HG03520 (cell line): ENCODE results near the gene DRP2.
"Not testable (repeated sequence)": the region's sequence is repeated elsewhere in the genome, so short reads cannot be mapped to it uniquely, and the experiment has no call there.

ENCODE experiments used
- ATAC-seq: cut with Tn5 transposase; IDR thresholded peaks from one replicate; pipeline ENCODE4 v1.9.1; 2021; ENCODE audit warnings: mild to moderate bottlenecking, moderate library complexity; ENCODE audit not compliant: unreplicated experiment

DRP2 gene, protein sequence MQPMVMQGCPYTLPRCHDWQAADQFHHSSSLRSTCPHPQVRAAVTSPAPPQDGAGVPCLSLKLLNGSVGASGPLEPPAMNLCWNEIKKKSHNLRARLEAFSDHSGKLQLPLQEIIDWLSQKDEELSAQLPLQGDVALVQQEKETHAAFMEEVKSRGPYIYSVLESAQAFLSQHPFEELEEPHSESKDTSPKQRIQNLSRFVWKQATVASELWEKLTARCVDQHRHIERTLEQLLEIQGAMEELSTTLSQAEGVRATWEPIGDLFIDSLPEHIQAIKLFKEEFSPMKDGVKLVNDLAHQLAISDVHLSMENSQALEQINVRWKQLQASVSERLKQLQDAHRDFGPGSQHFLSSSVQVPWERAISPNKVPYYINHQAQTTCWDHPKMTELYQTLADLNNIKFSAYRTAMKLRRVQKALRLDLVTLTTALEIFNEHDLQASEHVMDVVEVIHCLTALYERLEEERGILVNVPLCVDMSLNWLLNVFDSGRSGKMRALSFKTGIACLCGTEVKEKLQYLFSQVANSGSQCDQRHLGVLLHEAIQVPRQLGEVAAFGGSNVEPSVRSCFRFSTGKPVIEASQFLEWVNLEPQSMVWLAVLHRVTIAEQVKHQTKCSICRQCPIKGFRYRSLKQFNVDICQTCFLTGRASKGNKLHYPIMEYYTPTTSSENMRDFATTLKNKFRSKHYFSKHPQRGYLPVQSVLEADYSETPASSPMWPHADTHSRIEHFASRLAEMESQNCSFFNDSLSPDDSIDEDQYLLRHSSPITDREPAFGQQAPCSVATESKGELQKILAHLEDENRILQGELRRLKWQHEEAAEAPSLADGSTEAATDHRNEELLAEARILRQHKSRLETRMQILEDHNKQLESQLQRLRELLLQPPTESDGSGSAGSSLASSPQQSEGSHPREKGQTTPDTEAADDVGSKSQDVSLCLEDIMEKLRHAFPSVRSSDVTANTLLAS

DNA sequence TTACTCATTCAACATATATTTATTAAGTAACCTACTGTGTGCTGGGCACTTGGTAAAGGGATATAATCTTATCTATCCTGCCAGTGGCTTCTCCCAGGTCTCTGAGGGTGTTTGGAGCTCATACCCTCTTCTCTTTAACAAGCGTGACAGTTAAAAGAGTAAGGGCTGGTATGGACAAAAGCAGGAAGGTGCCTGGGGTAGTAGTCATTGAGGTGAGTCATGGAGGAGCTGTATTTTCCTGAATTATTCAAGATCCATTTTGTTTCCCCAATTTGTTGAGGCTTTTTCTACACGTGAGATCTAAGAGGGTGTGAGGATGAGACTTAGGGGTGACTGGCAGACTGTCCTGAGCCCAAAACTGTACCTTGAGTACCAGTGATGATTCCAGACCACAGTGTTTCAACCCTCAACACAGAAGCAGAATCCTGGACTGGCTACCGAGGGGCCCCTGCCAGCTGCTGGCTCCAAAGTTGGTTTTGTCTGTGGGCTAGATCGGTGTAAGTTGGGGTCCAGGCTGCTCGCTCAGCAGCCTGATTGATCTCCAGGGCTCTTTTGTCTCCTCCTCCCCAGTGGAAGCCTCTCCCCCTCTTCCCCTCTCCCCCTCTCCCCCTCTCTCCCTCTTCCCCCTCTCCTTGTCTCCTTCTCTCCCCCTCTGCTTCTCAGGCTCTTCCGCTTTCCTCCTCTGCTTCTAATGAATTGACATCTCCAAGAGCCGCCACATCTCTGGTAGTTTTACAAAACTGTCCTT is at the start of gene DRP2:
DRP2 (plus strand) TSS at position 671 of the 748 bp plus-strand sequence. CDS start 11,862 bp downstream, outside the sequence.
- no peak for ATAC-seq

DNA sequence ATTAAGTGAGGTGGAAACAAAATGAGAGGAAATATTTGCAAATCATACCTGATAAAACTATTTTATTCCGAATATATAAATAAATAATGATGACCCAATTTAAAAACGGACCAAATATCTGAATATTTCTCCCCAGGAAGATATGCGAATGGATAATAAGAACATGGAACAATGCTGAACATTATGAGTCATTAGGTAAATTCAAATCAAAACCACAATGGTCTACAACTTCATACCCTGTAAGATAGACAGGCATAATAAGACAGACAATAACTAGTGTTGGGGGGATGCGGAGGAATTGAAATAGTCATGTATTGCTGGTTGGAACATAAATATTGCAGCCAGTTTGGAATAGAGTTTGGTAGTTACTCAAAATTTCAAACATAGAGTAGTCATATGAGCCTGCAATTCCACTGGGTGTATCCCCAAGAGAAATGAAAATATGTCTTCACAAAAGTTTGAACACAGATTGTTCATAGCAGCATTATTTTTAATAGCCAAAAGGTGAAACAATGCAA is 47.6 kb upstream of the DRP2 start:
- no peak for ATAC-seq

DNA sequence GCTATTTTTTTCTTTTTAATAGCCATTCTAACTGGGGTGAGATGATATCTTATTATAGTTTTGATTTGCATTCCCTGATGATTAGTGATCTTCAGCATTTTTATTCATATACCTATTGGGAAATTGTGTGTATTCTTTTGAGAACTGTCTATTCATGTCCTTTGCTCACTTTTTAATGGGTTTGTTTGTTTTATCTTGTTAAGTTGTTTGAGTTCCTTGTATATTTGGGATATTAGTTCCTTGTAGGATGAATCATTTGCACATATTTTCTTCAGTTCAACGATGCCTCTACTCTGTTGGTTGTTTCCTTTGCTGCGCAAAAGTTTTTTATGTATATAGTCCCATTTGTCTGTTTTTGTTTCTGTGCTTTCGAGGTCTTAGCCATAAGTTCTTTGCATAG is 43.1 kb upstream of the DRP2 start:
- no peak for ATAC-seq

DNA sequence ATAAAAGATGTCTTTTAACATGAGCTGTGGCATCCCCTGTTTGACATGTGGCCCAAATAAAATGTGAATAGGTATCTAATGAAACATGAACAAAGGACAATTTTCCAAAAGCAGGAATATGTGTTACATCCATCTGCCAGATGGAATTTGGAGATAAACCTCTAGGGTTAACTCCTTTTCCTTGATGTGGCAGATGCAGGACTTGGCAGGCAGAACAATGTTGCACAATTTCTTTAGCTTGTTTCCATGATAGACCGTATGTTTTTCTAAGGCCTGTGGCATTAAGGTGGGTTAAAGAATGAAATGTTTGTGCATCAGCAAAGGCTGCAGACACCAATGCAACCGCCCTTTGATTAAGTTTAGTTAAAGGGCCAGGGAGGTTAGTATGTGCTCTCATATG is 34.7 kb upstream of the DRP2 start:
- not testable (repeated sequence) for ATAC-seq

DNA sequence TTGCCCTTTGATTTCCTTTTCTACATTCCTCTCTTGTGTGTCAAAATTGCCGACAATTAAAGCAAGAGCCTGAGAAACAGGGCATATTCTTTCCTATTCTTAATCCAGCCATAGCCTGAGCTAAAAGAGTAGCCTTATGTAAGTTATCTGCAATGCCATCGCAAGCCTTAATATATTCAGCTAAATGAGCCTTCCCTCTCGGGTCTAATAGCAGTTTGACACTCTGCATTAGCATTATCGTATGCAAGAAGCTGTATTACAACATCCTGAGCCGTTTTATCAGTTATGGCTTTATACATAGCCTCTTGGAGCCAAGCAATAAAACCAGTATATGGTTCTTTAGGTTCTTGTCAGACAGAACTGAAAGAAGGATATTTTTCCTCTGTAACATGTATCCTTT is 31.6 kb upstream of the DRP2 start:
- not testable (repeated sequence) for ATAC-seq

DNA sequence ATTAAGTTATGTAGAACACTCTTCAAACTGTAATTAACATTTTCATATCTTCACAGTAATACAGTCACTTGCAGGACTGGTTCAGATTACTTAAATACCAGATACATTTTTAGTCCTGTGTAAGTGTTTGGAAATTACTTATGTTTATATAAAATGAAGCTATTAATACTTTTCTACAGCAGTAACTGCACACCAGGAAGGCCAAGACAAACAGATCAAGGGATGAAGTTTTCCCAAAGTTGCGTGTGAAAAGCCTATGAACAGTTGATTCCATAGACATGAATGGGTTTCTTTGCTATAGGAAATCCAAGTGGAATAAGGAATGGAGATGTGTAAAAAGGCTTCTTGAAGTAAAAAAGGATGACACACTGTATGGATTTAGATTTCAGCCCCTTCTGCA is 28.9 kb upstream of the DRP2 start:
- no peak for ATAC-seq

DNA sequence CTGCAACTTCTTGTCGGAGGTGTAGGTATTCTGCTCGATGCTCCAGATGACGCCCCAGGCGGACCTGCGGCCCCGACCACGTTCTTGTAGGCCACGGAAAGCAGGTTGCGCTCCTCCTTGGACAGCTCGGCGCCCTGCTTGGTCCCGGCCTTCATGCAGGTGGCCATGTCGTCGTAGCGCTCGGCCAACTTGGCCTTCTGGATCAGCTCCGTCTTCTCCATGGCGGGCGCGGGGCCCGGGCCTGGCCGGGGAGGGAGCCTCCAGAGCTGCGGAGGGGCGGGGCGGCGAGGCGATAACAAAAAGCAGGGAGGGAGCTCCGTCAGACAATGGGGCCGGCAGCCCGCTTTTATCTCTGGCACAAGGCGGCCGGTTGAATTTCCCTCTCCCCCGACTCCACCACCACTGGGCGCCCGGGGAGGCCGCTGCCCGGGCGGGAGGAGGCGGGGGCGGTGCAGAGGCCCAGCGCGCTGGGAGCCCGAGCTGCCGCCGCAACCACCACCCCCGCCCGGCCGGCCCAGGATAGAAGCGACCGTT is 28.3 kb upstream of the DRP2 start:
- ATAC-seq = no peak

DNA sequence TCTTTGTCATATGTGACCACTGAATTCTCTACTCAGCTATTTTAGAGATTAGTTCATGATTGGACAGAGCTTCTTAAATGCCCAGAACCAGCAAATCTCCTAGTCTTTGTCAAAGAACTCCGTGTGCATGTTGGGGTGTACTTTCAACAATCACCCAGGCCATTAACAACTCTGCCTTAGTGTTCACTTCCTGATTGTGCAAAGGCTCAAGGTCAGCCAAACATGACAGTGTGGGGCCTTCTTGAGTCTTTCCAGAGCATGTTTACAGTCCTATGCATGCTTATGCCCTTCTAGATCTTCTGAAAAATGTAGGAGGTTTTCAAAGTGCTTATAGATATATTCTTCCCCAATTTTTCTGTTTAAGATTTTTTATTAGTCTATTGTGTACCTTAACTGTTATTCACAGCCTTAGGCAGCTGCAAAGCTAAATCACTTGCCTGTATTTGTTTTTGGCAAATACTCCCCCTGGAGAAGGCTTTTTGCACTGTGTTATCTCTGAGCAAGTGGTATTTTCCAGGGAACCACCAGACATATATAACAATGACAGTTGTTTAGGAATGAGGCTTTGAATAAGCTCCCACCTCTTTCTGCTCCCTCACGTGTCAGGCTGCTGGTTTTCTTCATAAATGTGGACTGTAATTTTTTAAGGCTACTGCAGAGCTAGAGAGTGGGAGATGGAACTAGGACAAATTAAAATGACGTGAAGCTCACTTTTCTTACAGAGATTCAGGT is 24.0 kb upstream of the DRP2 start:
- ATAC-seq = no peak

DNA sequence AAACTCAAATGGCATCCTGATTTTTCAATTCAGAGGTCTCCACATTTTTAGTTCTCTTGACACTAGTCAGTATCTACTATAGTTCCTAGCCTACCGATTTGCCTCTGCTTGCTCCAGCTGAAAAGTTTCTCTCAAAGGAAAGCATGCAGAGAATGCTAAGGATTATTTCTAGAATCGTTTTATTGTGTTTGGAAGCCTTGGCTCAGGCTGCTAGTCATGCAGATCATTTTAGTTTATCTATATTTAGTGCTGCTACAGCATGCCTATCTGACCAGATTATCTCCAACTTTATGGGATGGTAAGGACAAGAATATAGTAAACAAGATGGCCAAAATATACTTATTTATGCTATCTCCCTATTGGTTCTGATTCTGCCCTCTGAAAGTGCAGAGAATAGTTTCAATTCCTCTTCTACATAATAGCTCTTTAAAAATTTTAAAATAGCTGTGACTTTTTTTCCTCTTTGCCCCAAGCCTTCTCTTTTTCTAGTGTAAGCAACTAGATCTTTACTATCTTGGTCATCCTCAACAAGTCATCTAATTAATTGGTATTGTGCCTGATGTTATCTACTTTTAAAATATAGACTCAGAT is 15.7 kb upstream of the DRP2 start:
- no peak for ATAC-seq

DNA sequence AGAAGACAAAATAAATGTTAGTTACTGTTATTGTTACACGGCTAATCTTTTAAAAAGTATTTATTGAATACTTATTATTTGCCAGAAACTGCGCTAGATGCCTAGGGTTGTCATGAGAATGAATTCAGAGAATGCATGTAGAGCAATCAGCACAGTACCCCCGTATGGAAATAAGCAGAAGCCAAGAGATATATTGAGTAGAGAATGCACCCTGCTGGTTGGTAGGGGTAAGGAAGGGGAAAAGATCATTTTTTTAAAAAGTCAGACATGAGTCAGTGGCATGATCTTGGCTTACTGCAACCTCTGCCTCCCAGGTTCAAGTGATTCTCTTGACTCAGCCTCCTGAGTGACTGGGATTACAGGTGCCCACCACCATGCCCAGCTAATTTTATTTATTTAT is 13.1 kb upstream of the DRP2 start:
- peak; percentile 81 for ATAC-seq

DNA sequence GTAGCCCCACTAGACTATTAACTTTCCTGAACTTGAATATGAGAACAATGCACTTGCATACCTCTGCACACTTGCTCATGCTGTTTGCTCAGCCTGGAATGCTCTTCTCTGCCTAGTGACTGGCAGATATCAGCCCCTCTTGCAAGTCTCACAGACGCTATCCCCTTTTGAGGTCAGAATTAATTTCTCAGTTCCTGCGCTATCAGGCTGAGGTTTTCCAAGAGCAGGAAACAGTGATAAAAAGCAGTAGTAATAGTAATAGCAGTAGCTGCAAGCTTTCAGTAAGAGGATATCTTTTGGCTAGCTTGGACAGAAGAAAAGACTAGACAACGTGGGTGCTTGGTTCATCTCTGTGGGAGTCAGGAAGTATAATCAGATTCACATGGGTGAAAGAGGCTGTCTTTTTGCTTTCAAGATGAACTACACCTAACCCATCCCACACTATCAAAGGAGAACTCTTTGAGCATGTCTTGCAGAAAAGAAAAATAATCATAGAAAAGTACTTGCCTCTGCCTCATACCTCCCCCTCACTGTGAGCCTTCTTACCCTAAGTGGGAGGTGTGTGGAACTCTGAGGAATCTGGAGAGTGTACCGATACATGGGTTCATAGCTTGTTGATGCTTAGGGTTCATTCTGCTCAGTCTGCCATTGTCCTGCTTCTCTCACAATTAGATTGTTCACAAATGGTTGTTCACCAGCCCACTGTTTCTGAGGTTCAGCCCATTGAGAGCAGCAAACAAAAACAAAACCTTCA is 11.3 kb upstream of the DRP2 start:
- peak; percentile 57 for ATAC-seq

DNA sequence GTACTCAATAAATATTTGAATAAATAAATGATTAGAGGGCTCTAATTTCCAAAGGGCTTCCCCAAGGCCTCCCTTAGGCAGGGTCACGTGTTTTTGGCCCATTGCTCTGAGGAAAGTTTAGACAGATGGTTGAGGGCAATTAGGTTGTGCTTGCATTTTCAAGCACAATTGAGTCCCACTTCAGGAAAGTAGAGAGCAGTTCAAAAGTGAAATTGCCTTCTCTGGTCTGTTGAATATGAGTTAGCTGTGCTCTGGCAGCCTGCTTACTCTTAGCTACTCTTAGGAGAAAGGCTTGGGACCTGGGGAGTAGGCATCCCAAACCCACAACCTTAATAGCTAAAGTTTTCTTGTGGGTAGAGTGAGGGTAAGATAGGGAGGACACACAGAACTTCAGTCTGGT is 9.0 kb upstream of the DRP2 start:
- no peak for ATAC-seq

DNA sequence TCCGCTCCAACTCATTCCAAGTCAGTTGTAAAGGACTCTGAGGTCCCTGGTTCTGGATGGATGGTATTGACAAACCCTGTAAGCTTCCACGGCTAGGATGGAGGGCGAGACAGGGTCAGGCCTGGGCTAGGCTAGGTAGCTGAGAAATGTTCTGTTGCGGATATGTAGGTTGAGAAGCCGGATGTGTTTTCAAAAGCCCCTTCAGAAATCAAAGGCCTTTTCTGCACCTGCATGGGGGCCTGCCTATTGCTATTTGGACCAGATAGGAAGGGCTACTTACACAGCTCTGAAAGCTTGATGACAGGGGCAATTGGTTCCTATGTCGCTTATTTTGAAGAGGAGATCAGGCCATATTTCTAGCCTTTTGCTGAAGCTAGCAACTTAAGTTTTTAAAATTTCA is 1.9 kb upstream of the DRP2 start:
- no peak for ATAC-seq

DNA sequence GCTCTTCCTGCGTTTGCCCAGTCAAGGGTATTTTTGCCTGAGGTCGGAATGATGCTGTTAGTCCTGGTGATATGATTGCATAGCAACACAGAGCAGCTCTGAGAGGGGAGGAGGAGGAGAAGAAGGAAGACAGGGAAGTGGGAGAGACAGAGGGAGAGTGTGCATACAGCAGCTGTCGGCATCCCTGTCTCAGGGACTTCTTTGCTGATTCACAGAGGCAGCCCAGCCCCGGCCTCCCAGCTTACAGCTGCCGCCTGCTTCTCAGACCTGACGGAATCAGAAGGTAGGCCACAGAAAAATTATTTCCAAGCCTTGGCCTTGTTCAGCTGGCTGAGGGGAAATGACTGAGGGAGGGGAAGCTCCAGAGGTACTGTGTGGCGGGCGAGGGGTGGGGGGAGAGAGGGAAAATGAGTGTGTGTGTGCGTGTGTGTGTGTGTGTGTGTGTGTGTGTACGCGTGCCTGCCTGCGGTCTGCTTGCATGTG is 319 bp downstream of the DRP2 start:
- no peak for ATAC-seq

DNA sequence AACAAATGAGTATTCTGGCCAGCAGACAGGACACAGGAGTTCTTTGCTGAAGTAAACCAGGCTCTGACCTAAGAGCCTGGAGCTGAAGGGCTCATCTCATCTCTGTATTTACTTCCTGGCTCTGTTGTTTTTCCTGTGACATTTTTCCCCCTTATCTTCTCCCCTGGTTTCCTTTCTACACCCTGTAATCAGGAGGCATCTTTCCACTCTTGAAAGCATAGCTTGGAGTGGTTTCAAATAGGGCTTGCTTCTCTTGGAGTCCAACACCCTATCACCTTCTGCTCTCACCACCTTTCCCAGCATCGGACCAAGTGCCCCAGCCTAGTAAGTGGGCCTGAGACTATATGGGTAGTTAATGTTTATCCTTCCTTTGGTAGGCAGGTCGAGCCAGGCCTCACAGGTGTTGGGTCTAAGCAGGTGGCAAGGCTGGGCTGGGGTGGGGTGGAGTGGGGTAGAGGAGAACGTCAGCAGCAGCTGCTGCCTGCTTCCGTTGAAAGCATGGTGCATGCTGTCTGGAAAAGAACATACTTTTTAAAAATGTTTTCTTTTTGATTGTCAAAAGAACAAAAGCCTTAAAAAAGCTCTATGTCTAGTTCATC is 1.2 kb downstream of the DRP2 start:
- no peak for ATAC-seq

DNA sequence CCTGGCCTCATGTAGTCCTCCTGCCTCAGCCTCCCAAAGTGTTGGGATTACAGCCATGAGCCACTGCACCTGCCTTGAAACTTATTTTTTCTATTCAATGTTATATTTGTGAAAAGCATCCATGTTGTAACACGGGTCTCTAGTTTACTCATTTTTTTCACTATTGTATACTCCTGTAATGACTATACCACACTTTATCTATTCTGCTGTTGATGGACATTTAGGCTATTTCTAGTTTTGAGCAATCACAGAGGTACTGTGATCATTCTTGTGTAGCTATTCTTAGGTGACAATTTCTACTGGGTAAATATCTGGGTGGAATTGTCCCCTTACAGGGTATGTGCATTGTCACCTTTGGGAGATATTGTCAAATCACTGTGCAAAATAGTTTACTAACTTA is 3.6 kb downstream of the DRP2 start:
- ATAC-seq = no peak

DNA sequence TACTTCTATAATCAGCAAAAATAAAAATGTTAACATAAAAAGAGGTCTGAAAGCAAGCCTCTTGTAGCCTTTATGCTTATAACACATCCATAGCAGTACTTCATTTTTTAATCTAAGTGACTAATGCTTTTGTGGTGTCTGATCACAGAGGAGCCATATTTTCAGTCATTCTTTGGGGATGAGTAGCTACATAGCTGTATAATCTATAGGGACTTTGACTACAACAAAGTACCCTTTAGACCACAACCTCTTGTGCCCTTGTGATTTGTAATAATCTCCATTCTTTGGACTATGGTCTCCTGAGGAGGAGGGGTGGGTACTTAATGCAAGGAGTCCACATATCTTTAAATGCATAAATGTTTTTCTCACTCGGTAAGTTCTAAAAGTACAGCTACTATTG is 9.6 kb downstream of the DRP2 start:
- no peak for ATAC-seq

DNA sequence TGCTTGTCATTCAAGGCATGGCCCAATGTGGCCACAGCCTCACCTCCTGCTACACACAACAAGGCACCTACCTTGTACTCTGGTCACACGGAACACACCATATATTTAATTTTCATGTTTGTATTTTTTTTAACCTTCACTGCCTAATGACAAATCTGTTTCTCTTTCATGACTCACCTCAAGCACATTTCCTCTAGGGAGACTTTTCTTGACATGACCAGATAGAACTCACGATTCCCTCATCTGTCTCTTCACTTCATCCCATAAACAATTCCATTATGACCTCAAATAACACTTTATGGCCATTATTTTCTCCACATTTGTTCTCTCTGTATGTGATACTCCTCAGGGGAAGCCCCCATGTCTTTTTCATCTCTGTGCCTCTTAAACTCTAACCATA is 11.1 kb downstream of the DRP2 start:
- ATAC-seq = no peak
